Large intestine (tissue), 3 donors: ENCODE measurements around the gene PHF21B. TPM values are rescaled to one million over a fixed set of nuclear protein-coding genes. Genes with fewer than 3 reads are reported as not detected.

Experiments
- DNase-seq, 2 donors: peaks; one replicate each; pipeline versions ENCODE4 v3.0.0 to v3.0.0-alpha.2; 2013
- H3K27ac ChIP-seq: one replicate; pipeline ENCODE4 v1.5.1; 2013; ENCODE audit warnings: low read length
- H3K27me3 ChIP-seq: 2 replicates; pipeline ENCODE4 v1.6.1; 2013; ENCODE audit warnings: low read length; ENCODE audit not compliant: control insufficient read depth, insufficient read depth
- H3K36me3 ChIP-seq: 2 replicates; pipeline ENCODE4 v1.6.1; 2013; ENCODE audit warnings: low read length; ENCODE audit not compliant: control insufficient read depth, insufficient read depth
- H3K4me1 ChIP-seq: one replicate; pipeline ENCODE4 v1.6.1; 2013; ENCODE audit warnings: low read length; ENCODE audit not compliant: control insufficient read depth, insufficient read depth
- H3K4me3 ChIP-seq: one replicate; pipeline ENCODE4 v1.5.1; 2013; ENCODE audit warnings: low read length
- H3K9me3 ChIP-seq: one replicate; pipeline ENCODE4 v1.6.1; 2013; ENCODE audit warnings: mild to moderate bottlenecking, low read depth, low read length, moderate library complexity; ENCODE audit not compliant: control insufficient read depth
- WGBS: methylation state at CpG from one replicate; pipeline ENCODE4 v1.1.5; 2013; ENCODE audit warnings: low lambda C conversion rate; ENCODE audit not compliant: insufficient coverage; 5-methylcytosine and 5-hydroxymethylcytosine counted together
- polyA plus RNA-seq: library from polyadenylated mRNA; unstranded; fragments of 120-200 nt; gene quantifications from one replicate; pipeline ENCODE4 v1.2.1, GENCODE V29; 2013

The PHF21B gene
- polyA plus RNA-seq, 1 donor: 0.63 TPM

- WGBS: no CpG with 5 or more reads among the region's 7 CpGs
- Histone ChIP-seq H3K36me3 (no peaks in the 10 kb centered on the region), H3K27ac (no peak overlapping the region), H3K27me3 (peaks cover 11% of the 10 kb centered on the region), H3K9me3 (no peaks in the 10 kb centered on the region), H3K4me3 (no peak overlapping the region), H3K4me1 (no peaks in the 10 kb centered on the region)
- no peak for DNase-seq
These were observed 35.4 kb upstream of the PHF21B start for GRCh38 chr22:45045208-45045607.

- no CpG with 5 or more reads among the region's 8 CpGs for WGBS
These were observed 32.5 kb upstream of the PHF21B start for GRCh38 chr22:45042263-45042662.

GRCh38 chr22:45039133-45039532, 29.3 kb upstream of the PHF21B start:
- no peak overlapping the region for H3K27ac ChIP-seq
- 21% methylated on average over 2 of the region's 8 CpGs for WGBS
- no peak for DNase-seq
- H3K9me3 ChIP-seq: no peaks in the 10 kb centered on the region
- H3K27me3 ChIP-seq: no peaks in the 10 kb centered on the region
- H3K36me3 ChIP-seq: no peaks in the 10 kb centered on the region
- no peaks in the 10 kb centered on the region for H3K4me1 ChIP-seq
- no peak overlapping the region for H3K4me3 ChIP-seq

More at GRCh38 chr22:45042263-45042662, 32.5 kb upstream of the PHF21B start:
- Histone ChIP-seq H3K9me3 (no peaks in the 10 kb centered on the region), H3K27me3 (peaks cover 2% of the 10 kb centered on the region), H3K4me3 (no peak overlapping the region), H3K36me3 (no peaks in the 10 kb centered on the region), H3K4me1 (no peaks in the 10 kb centered on the region), H3K27ac (no peak overlapping the region)
- no peak for DNase-seq

- H3K36me3 ChIP-seq: no peaks in the 10 kb centered on the region
- H3K4me3 ChIP-seq: no peak overlapping the region
- no CpG with 5 or more reads among the region's 15 CpGs for whole genome bisulfite sequencing
- no peak for DNase-seq
- H3K27ac ChIP-seq: no peak overlapping the region
- no peaks in the 10 kb centered on the region for H3K4me1 ChIP-seq
- H3K27me3 ChIP-seq: no peaks in the 10 kb centered on the region
- no peaks in the 10 kb centered on the region for H3K9me3 ChIP-seq
These were observed 26.3 kb upstream of the PHF21B start for GRCh38 chr22:45036154-45036553.

- DNase-seq: no peak
- H3K9me3 ChIP-seq: no peaks in the 10 kb centered on the region
- no CpG with 5 or more reads among the region's 8 CpGs for WGBS
- H3K4me1 ChIP-seq: no peaks in the 10 kb centered on the region
- H3K27me3 ChIP-seq: peaks cover 4% of the 10 kb centered on the region
- no peak overlapping the region for H3K27ac ChIP-seq
- H3K36me3 ChIP-seq: no peaks in the 10 kb centered on the region
- no peak overlapping the region for H3K4me3 ChIP-seq
These were observed 25.0 kb upstream of the PHF21B start for GRCh38 chr22:45034821-45035220.

GRCh38 chr22:45034156-45034555, 24.4 kb upstream of the PHF21B start:
- Histone ChIP-seq H3K4me1 (no peaks in the 10 kb centered on the region), H3K4me3 (no peak overlapping the region), H3K9me3 (no peaks in the 10 kb centered on the region), H3K27me3 (peaks cover 5% of the 10 kb centered on the region), H3K36me3 (no peaks in the 10 kb centered on the region), H3K27ac (no peak overlapping the region)
- DNase-seq: no peak
- WGBS: no CpG with 5 or more reads among the region's 10 CpGs

GRCh38 chr22:45033136-45033535, 23.3 kb upstream of the PHF21B start:
- WGBS: no CpG with 5 or more reads among the region's 2 CpGs
- DNase-seq: no peak
- H3K4me3 ChIP-seq: no peak overlapping the region
- peaks cover 5% of the 10 kb centered on the region for H3K27me3 ChIP-seq
- H3K9me3 ChIP-seq: no peaks in the 10 kb centered on the region
- H3K36me3 ChIP-seq: no peaks in the 10 kb centered on the region
- H3K27ac ChIP-seq: no peak overlapping the region
- H3K4me1 ChIP-seq: no peaks in the 10 kb centered on the region

GRCh38 chr22:45031629-45032403, 22.0 kb upstream of the PHF21B start:
- no peak for DNase-seq
- no peaks in the 10 kb centered on the region for H3K9me3 ChIP-seq
- no peaks in the 10 kb centered on the region for H3K36me3 ChIP-seq
- no peak overlapping the region for H3K27ac ChIP-seq
- 100% methylated on average over 1 of the region's 1 CpG for WGBS
- H3K4me1 ChIP-seq: no peaks in the 10 kb centered on the region
- peaks cover 5% of the 10 kb centered on the region for H3K27me3 ChIP-seq
- no peak overlapping the region for H3K4me3 ChIP-seq

GRCh38 chr22:45029501-45029900, 19.7 kb upstream of the PHF21B start:
- no peak overlapping the region for H3K4me3 ChIP-seq
- H3K36me3 ChIP-seq: no peaks in the 10 kb centered on the region
- no CpG with 5 or more reads among the region's 6 CpGs for WGBS
- no peaks in the 10 kb centered on the region for H3K4me1 ChIP-seq
- H3K27ac ChIP-seq: no peak overlapping the region
- peaks cover 8% of the 10 kb centered on the region for H3K27me3 ChIP-seq
- DNase-seq: no peak
- H3K9me3 ChIP-seq: no peaks in the 10 kb centered on the region

- WGBS: no CpG with 5 or more reads among the region's 6 CpGs
- H3K4me1 ChIP-seq: no peaks in the 10 kb centered on the region
- no peak overlapping the region for H3K4me3 ChIP-seq
- H3K27me3 ChIP-seq: peaks cover 21% of the 10 kb centered on the region
- DNase-seq: no peak
- H3K27ac ChIP-seq: no peak overlapping the region
- H3K36me3 ChIP-seq: no peaks in the 10 kb centered on the region
- no peaks in the 10 kb centered on the region for H3K9me3 ChIP-seq
These were observed 16.7 kb upstream of the PHF21B start for GRCh38 chr22:45026511-45026910.

- Histone ChIP-seq H3K27me3 (peaks cover 20% of the 10 kb centered on the region), H3K4me1 (no peaks in the 10 kb centered on the region), H3K9me3 (no peaks in the 10 kb centered on the region), H3K36me3 (no peaks in the 10 kb centered on the region), H3K27ac (no peak overlapping the region), H3K4me3 (no peak overlapping the region)
- no CpG with 5 or more reads among the region's 9 CpGs for WGBS
- DNase-seq: no peak
These were observed 13.6 kb upstream of the PHF21B start for GRCh38 chr22:45023431-45023830.
